ENCODE measurements around the gene EPS8L3.

The EPS8L3 gene

GRCh38 chr1:109765896-109766615, 2.3 kb upstream of the EPS8L3 start:
- Histone ChIP-seq H3K4me3 (ENCODE audit: low read length) (no peak overlapping the region), H3K4me2 (ENCODE audit: low read length) (no peak overlapping the region), H3K9me3 (replicated peaks; ENCODE audit: low read length) (no peaks in the 10 kb centered on the region), H3K4me1 (ENCODE audit: control insufficient read depth, insufficient read depth, low read length) (peaks cover 5% of the 10 kb centered on the region), H3K36me3 (ENCODE audit: insufficient read depth, low read length) (no peaks in the 10 kb centered on the region), H3K9ac (ENCODE audit: low read depth, low read length) (no peak overlapping the region), H3K27me3 (ENCODE audit: control insufficient read depth, insufficient read depth, low read length) (peaks cover 17% of the 10 kb centered on the region)

GRCh38 chr1:109765483-109765815, 1.7 kb upstream of the EPS8L3 start:
- Histone ChIP-seq H3K4me1 (ENCODE audit: control insufficient read depth, insufficient read depth, low read length) (peaks cover 5% of the 10 kb centered on the region), H3K4me2 (ENCODE audit: low read length) (no peak overlapping the region), H3K4me3 (ENCODE audit: low read length) (no peak overlapping the region), H3K36me3 (ENCODE audit: insufficient read depth, low read length) (no peaks in the 10 kb centered on the region), H3K27me3 (ENCODE audit: control insufficient read depth, insufficient read depth, low read length) (peaks cover 17% of the 10 kb centered on the region), H3K9ac (ENCODE audit: low read depth, low read length) (no peak overlapping the region), H3K9me3 (replicated peaks; ENCODE audit: low read length) (no peaks in the 10 kb centered on the region)

- Histone ChIP-seq H3K27me3 (ENCODE audit: control insufficient read depth, insufficient read depth, low read length) (peaks cover 17% of the 10 kb centered on the region), H3K36me3 (ENCODE audit: insufficient read depth, low read length) (no peaks in the 10 kb centered on the region), H3K9me3 (replicated peaks; ENCODE audit: low read length) (no peaks in the 10 kb centered on the region), H3K4me2 (ENCODE audit: low read length) (no peak overlapping the region), H3K4me3 (ENCODE audit: low read length) (no peak overlapping the region), H3K9ac (ENCODE audit: low read depth, low read length) (no peak overlapping the region), H3K4me1 (ENCODE audit: control insufficient read depth, insufficient read depth, low read length) (peaks cover 5% of the 10 kb centered on the region)
Measured at GRCh38 chr1:109764561-109765482, 1.1 kb upstream of the EPS8L3 start.

GRCh38 chr1:109762821-109763645, 690 bp downstream of the EPS8L3 start:
- H3K36me3 ChIP-seq (ENCODE audit: insufficient read depth, low read length), result no peaks in the 10 kb centered on the region
- no peaks in the 10 kb centered on the region for H3K9me3 ChIP-seq (replicated peaks; ENCODE audit: low read length)
- H3K27me3 ChIP-seq (ENCODE audit: control insufficient read depth, insufficient read depth, low read length), result peaks cover 17% of the 10 kb centered on the region
- no peaks in the 10 kb centered on the region for H3K4me1 ChIP-seq (ENCODE audit: control insufficient read depth, insufficient read depth, low read length)
- no peak overlapping the region for H3K9ac ChIP-seq (ENCODE audit: low read depth, low read length)
- H3K4me3 ChIP-seq (ENCODE audit: low read length), result no peak overlapping the region
- H3K4me2 ChIP-seq (ENCODE audit: low read length), result no peak overlapping the region

GRCh38 chr1:109762039-109762585, 1.6 kb downstream of the EPS8L3 start:
- Histone ChIP-seq H3K36me3 (ENCODE audit: insufficient read depth, low read length) (no peaks in the 10 kb centered on the region), H3K4me3 (ENCODE audit: low read length) (no peak overlapping the region), H3K9me3 (replicated peaks; ENCODE audit: low read length) (no peaks in the 10 kb centered on the region), H3K27me3 (ENCODE audit: control insufficient read depth, insufficient read depth, low read length) (peaks cover 10% of the 10 kb centered on the region), H3K4me2 (ENCODE audit: low read length) (no peak overlapping the region), H3K9ac (ENCODE audit: low read depth, low read length) (no peak overlapping the region), H3K4me1 (ENCODE audit: control insufficient read depth, insufficient read depth, low read length) (no peaks in the 10 kb centered on the region)

GRCh38 chr1:109761227-109762038, 2.3 kb downstream of the EPS8L3 start:
- Histone ChIP-seq H3K9me3 (replicated peaks; ENCODE audit: low read length) (no peaks in the 10 kb centered on the region), H3K9ac (ENCODE audit: low read depth, low read length) (no peak overlapping the region), H3K4me3 (ENCODE audit: low read length) (no peak overlapping the region), H3K27me3 (ENCODE audit: control insufficient read depth, insufficient read depth, low read length) (peaks cover 8% of the 10 kb centered on the region), H3K4me2 (ENCODE audit: low read length) (no peak overlapping the region), H3K4me1 (ENCODE audit: control insufficient read depth, insufficient read depth, low read length) (no peaks in the 10 kb centered on the region), H3K36me3 (ENCODE audit: insufficient read depth, low read length) (no peaks in the 10 kb centered on the region)

- Histone ChIP-seq H3K27me3 (ENCODE audit: control insufficient read depth, insufficient read depth, low read length) (peaks cover 5% of the 10 kb centered on the region), H3K4me2 (ENCODE audit: low read length) (no peak overlapping the region), H3K9ac (ENCODE audit: low read depth, low read length) (no peak overlapping the region), H3K4me1 (ENCODE audit: control insufficient read depth, insufficient read depth, low read length) (no peaks in the 10 kb centered on the region), H3K9me3 (replicated peaks; ENCODE audit: low read length) (no peaks in the 10 kb centered on the region), H3K36me3 (ENCODE audit: insufficient read depth, low read length) (no peaks in the 10 kb centered on the region), H3K4me3 (ENCODE audit: low read length) (no peak overlapping the region)
Measured at GRCh38 chr1:109760581-109761226, 3.0 kb downstream of the EPS8L3 start.

- Histone ChIP-seq H3K9me3 (replicated peaks; ENCODE audit: low read length) (no peaks in the 10 kb centered on the region), H3K4me1 (ENCODE audit: control insufficient read depth, insufficient read depth, low read length) (no peaks in the 10 kb centered on the region), H3K4me2 (ENCODE audit: low read length) (no peak overlapping the region), H3K36me3 (ENCODE audit: insufficient read depth, low read length) (no peaks in the 10 kb centered on the region), H3K9ac (ENCODE audit: low read depth, low read length) (no peak overlapping the region), H3K4me3 (ENCODE audit: low read length) (no peak overlapping the region), H3K27me3 (ENCODE audit: control insufficient read depth, insufficient read depth, low read length) (no peaks in the 10 kb centered on the region)
Measured at GRCh38 chr1:109759513-109760334, 4.0 kb downstream of the EPS8L3 start.

GRCh38 chr1:109757936-109758786, 5.6 kb downstream of the EPS8L3 start:
- Histone ChIP-seq H3K4me3 (ENCODE audit: low read length) (no peak overlapping the region), H3K4me1 (ENCODE audit: control insufficient read depth, insufficient read depth, low read length) (no peaks in the 10 kb centered on the region), H3K4me2 (ENCODE audit: low read length) (no peak overlapping the region), H3K36me3 (ENCODE audit: insufficient read depth, low read length) (no peaks in the 10 kb centered on the region), H3K27me3 (ENCODE audit: control insufficient read depth, insufficient read depth, low read length) (peaks cover 10% of the 10 kb centered on the region), H3K9me3 (replicated peaks; ENCODE audit: low read length) (no peaks in the 10 kb centered on the region), H3K9ac (ENCODE audit: low read depth, low read length) (no peak overlapping the region)

Measured in skeletal muscle satellite cell (primary cell).